ENCODE data around the gene PTPRK. TPM values are rescaled to one million over a fixed set of nuclear protein-coding genes. Genes with fewer than 3 reads are reported as not detected.

The PTPRK gene
- total and polyA plus RNA-seq, 2 of the 8 experiments (the other 6 are each of a cell fraction or from before 2014, with no cell fraction given) = 11.4 to 47.3 TPM

- Histone ChIP-seq H2BK12ac (ENCODE audit: low read depth, low read length) (no peak overlapping the region), H3K27me3 (replicated peaks in 1 of 4; ENCODE audit: control insufficient read depth in 3 of 4, extremely low read depth in 1 of 4, insufficient read depth in 3 of 4, low read length in 3 of 4) (no peaks in the 10 kb centered on the region), H3K18ac (ENCODE audit: extremely low read depth, low read length) (no peak overlapping the region), H2BK5ac (ENCODE audit: low read depth, low read length) (no peak overlapping the region), H3K56ac (replicated peaks; ENCODE audit: insufficient read length, low read depth, low read length) (no peak overlapping the region), H4K5ac (ENCODE audit: insufficient read length, low read depth, low read length) (no peak overlapping the region), H2BK20ac (ENCODE audit: low read length) (no peak overlapping the region), H4K20me1 (replicated peaks in 1 of 2; ENCODE audit: control insufficient read depth in 1 of 2, insufficient read depth in 2 of 2, low read length in 2 of 2) (no peaks in the 10 kb centered on the region), H2AK5ac (ENCODE audit: low read depth, low read length) (no peak overlapping the region), H3K4ac (replicated peaks; ENCODE audit: insufficient read length, low read depth, low read length) (no peak overlapping the region), H3K36me3 (ENCODE audit: control insufficient read depth in 2 of 4, insufficient read depth in 4 of 4, low read length in 3 of 4) (no peaks in the 10 kb centered on the region), H2BK15ac (ENCODE audit: low read length) (no peak overlapping the region), H3K23ac (ENCODE audit: insufficient read length) (no peak overlapping the region), H4K8ac (ENCODE audit: extremely low read depth, insufficient read depth, low read length) (no peak overlapping the region), H4K91ac (replicated peaks; ENCODE audit: insufficient read length, low read length) (no peak overlapping the region), H2BK120ac (replicated peaks; ENCODE audit: low read depth, low read length) (no peak overlapping the region), H3K14ac (ENCODE audit: insufficient read length) (no peak overlapping the region), H3K4me2 (ENCODE audit: insufficient read depth in 1 of 2, low read depth in 2 of 2, low read length in 2 of 2) (no peak overlapping the region), H3K23me2 (ENCODE audit: low read depth, low read length) (no peaks in the 10 kb centered on the region), H3K9me3 (ENCODE audit: insufficient read depth in 2 of 2, low read depth in 1 of 2, low read length in 1 of 2) (no peaks in the 10 kb centered on the region), H3K79me2 (ENCODE audit: control insufficient read depth in 1 of 2, insufficient read depth in 2 of 2, low read length in 2 of 2) (no peaks in the 10 kb centered on the region), H3K79me1 (ENCODE audit: low read depth, low read length) (no peaks in the 10 kb centered on the region), H3K4me3 (ENCODE audit: extremely low read depth in 1 of 4, insufficient read depth in 2 of 4, low read depth in 3 of 4, low read length in 4 of 4) (no peak overlapping the region), H3K4me1 (replicated peaks in 1 of 4; ENCODE audit: control insufficient read depth in 3 of 4, insufficient read depth in 4 of 4, low read length in 3 of 4) (no peaks in the 10 kb centered on the region), H2AFZ (ENCODE audit: low read length) (no peak overlapping the region), H3K9ac (replicated peaks in 1 of 4; ENCODE audit: extremely low read depth in 1 of 4, low read depth in 3 of 4, low read length in 3 of 4) (no peak overlapping the region), H3K27ac (ENCODE audit: low read depth, low read length) (no peak overlapping the region)
- DNase-seq (ENCODE audit: low read depth in 1 of 2, low spot score in 2 of 2) (no peak), FAIRE-seq (no peak)
- ChIA-PET POLR2A (ENCODE audit: partially characterized antibody) (no interaction called here), CTCF (ENCODE audit: partially characterized antibody) (interaction anchor here (0.7 kb wide), 1 partner anchor 56 kb away, joined by 3 read pairs; no protein-coding TSS in a partner anchor)
- 97% methylated on average over 4 of the region's 4 CpGs; no CpG with 5 or more reads in 1 of the 2 experiments for WGBS, 2 experiments (ENCODE audit: extremely low coverage in 1 of 2, insufficient coverage in 1 of 2, insufficient read length in 1 of 2, insufficient replicate concordance in 2 of 2, low coverage in 1 of 2, low lambda C conversion rate in 2 of 2, missing lambda C conversion rate in 1 of 2)
- TF ChIP-seq POLR2AphosphoS5 (IDR thresholded peaks at IDR 0.05; ENCODE audit: low read depth, low read length) = no peak
- no peak for TF ChIP-seq YY1 (IDR thresholded peaks at IDR 0.05; ENCODE audit: low read depth, low read length)
- no peak for TF ChIP-seq EP300 (IDR thresholded peaks at IDR 0.05; ENCODE audit: borderline replicate concordance in 1 of 2, low read depth in 2 of 2, low read length in 2 of 2)
- no peak for TF ChIP-seq ATF3 (IDR thresholded peaks at IDR 0.05; ENCODE audit: insufficient read depth, low read depth, low read length)
- TF ChIP-seq CBX8 (IDR thresholded peaks at IDR 0.05; ENCODE audit: borderline replicate concordance, low read depth, low read length) = no peak
- no peak for TF ChIP-seq FOSL1 (IDR thresholded peaks at IDR 0.05; ENCODE audit: insufficient read depth, low read depth, low read length)
- TF ChIP-seq KDM5A (IDR thresholded peaks at IDR 0.05; ENCODE audit: low read length) = no peak
- no peak for TF ChIP-seq RNF2 (IDR thresholded peaks at IDR 0.05; ENCODE audit: borderline replicate concordance, low read depth, low read length, missing control alignments, poor library complexity, severe bottlenecking)
- no peak for TF ChIP-seq PHF8 (conservative IDR thresholded peaks at IDR 0.05; ENCODE audit: low read depth, low read length)
- TF ChIP-seq RXRA (IDR thresholded peaks at IDR 0.05; ENCODE audit: insufficient read depth, low read depth, low read length) = no peak
- no peak for TF ChIP-seq CBX5 (IDR thresholded peaks at IDR 0.05; ENCODE audit: low read depth, low read length)
- no peak for TF ChIP-seq GTF2F1 (IDR thresholded peaks at IDR 0.05; ENCODE audit: borderline replicate concordance, low read depth, low read length)
These were observed 361.9 kb downstream of the PTPRK start for GRCh38 chr6:128158496-128158895.
